Karpas-422 (cell line): ENCODE results near the gene ZMYM1. TPM values are rescaled to one million over a fixed set of nuclear protein-coding genes. Genes with fewer than 3 reads are reported as not detected.
A peak's percentile ranks its signal among the peaks of the same experiment; 100 is the strongest.
"Not testable (repeated sequence)": the region's sequence is repeated elsewhere in the genome, so short reads cannot be mapped to it uniquely, and the experiment has no call there.

Source experiments
- DNase-seq: peaks from one replicate; pipeline ENCODE4 v3.0.0-alpha.2; 2015
- H2AFZ ChIP-seq: fragments of 200-600 bp; sonication (generic); 2 replicates; pipeline ENCODE4 v1.6.1; 2014; ENCODE audit warnings: antibody characterized with exemption, low read length, mixed read lengths
- H3K27ac ChIP-seq: fragments of 200-600 bp; sonication (generic); 2 replicates; pipeline ENCODE4 v1.5.1; 2014; ENCODE audit warnings: mild to moderate bottlenecking, low read length, moderate library complexity
- H3K27me3 ChIP-seq: fragments of 200-600 bp; sonication (generic); 2 replicates; pipeline ENCODE4 v1.6.1; 2014; ENCODE audit warnings: low read length, mixed read lengths
- H3K36me3 ChIP-seq: fragments of 200-600 bp; sonication (generic); 2 replicates; pipeline ENCODE4 v1.6.1; 2014; ENCODE audit warnings: low read length, mixed read lengths; ENCODE audit not compliant: insufficient read depth
- H3K4me1 ChIP-seq: fragments of 200-600 bp; sonication (generic); 2 replicates; pipeline ENCODE4 v1.6.1; 2014; ENCODE audit warnings: mild to moderate bottlenecking, low read length, mixed read lengths
- H3K4me2 ChIP-seq: fragments of 200-600 bp; sonication (generic); 2 replicates; pipeline ENCODE4 v1.6.1; 2014; ENCODE audit warnings: low read length, low read depth, mild to moderate bottlenecking; ENCODE audit not compliant: poor library complexity, severe bottlenecking
- H3K4me3 ChIP-seq: fragments of 200-600 bp; sonication (generic); 2 replicates; pipeline ENCODE4 v1.5.1; 2014; ENCODE audit warnings: mild to moderate bottlenecking, antibody characterized with exemption, low read length, mixed read lengths
- H3K79me2 ChIP-seq: fragments of 200-600 bp; sonication (generic); 2 replicates; pipeline ENCODE4 v1.6.1; 2014; ENCODE audit warnings: mild to moderate bottlenecking, low read length, mixed read lengths
- H3K9ac ChIP-seq: fragments of 200-600 bp; sonication (generic); 2 replicates; pipeline ENCODE4 v1.6.0; 2014; ENCODE audit warnings: low read length
- H3K9me2 ChIP-seq: fragments of 200-600 bp; sonication (generic), shearing (Covaris generic); replicated peaks from 2 replicates; pipeline ENCODE4 v1.6.0; 2014; ENCODE audit warnings: mild to moderate bottlenecking, low read length, moderate library complexity; ENCODE audit not compliant: insufficient read depth
- H3K9me3 ChIP-seq: fragments of 300-700, 200-600 bp; sonication (generic); 2 replicates; pipeline ENCODE4 v1.6.1; 2014; ENCODE audit warnings: low read length, mixed read lengths
- H4K20me1 ChIP-seq: fragments of 200-600 bp; sonication (generic); 2 replicates; pipeline ENCODE4 v1.6.1; 2014; ENCODE audit warnings: mild to moderate bottlenecking, antibody characterized with exemption, low read length, low read depth; ENCODE audit not compliant: insufficient read depth
- total RNA-seq: library from RNA; depleted of rRNA; stranded (reverse); fragments of >200 nt; shearing (Covaris generic); gene quantifications from 2 replicates; pipeline ENCODE4 v1.2.3, GENCODE V29; 2014; ENCODE audit warnings: low replicate concordance

Gene ZMYM1
- total RNA-seq, 1 experiment from 2014 or later = 40.8 TPM

GRCh38 chr1:35058321-35058720 lies 20.9 kb upstream of the ZMYM1 start:
- not testable (repeated sequence) for DNase-seq, H3K9ac ChIP-seq, H3K36me3 ChIP-seq, H3K9me3 ChIP-seq, H3K27ac ChIP-seq, H3K4me2 ChIP-seq, H3K27me3 ChIP-seq, H4K20me1 ChIP-seq, H3K4me3 ChIP-seq, H2AFZ ChIP-seq, H3K79me2 ChIP-seq, H3K4me1 ChIP-seq, H3K9me2 ChIP-seq

GRCh38 chr1:35058988-35059387 lies 20.2 kb upstream of the ZMYM1 start:
- Histone ChIP-seq H3K4me2 (no peak overlapping the region), H3K4me1 (no peaks in the 10 kb centered on the region), H3K9me2 (no peaks in the 10 kb centered on the region), H3K9ac (no peak overlapping the region), H4K20me1 (no peaks in the 10 kb centered on the region), H3K9me3 (no peaks in the 10 kb centered on the region), H2AFZ (no peak overlapping the region), H3K27me3 (no peaks in the 10 kb centered on the region), H3K27ac (no peak overlapping the region), H3K79me2 (no peaks in the 10 kb centered on the region), H3K36me3 (no peaks in the 10 kb centered on the region), H3K4me3 (no peak overlapping the region)
- DNase-seq = no peak

GRCh38 chr1:35062518-35063196 lies 16.5 kb upstream of the ZMYM1 start:
- H2AFZ ChIP-seq = no peak overlapping the region

GRCh38 chr1:35064265-35064664 lies 14.9 kb upstream of the ZMYM1 start:
- Histone ChIP-seq H3K4me3 (no peak overlapping the region), H3K9me3 (no peaks in the 10 kb centered on the region), H3K9me2 (no peaks in the 10 kb centered on the region), H3K79me2 (no peaks in the 10 kb centered on the region), H3K27ac (no peak overlapping the region), H3K36me3 (no peaks in the 10 kb centered on the region), H3K4me2 (no peak overlapping the region), H2AFZ (no peak overlapping the region), H3K4me1 (no peaks in the 10 kb centered on the region), H3K9ac (no peak overlapping the region), H4K20me1 (no peaks in the 10 kb centered on the region), H3K27me3 (no peaks in the 10 kb centered on the region)
- no peak for DNase-seq

More at GRCh38 chr1:35062518-35063196, 16.5 kb upstream of the ZMYM1 start:
- Histone ChIP-seq H3K27me3 (no peaks in the 10 kb centered on the region), H3K36me3 (no peaks in the 10 kb centered on the region), H3K4me1 (no peaks in the 10 kb centered on the region), H3K79me2 (no peaks in the 10 kb centered on the region), H3K4me3 (no peak overlapping the region), H3K9me2 (no peaks in the 10 kb centered on the region), H3K9me3 (no peaks in the 10 kb centered on the region), H3K9ac (no peak overlapping the region), H3K4me2 (no peak overlapping the region), H4K20me1 (no peaks in the 10 kb centered on the region), H3K27ac (no peak overlapping the region)
- no peak for DNase-seq

GRCh38 chr1:35069746-35070145 lies 9.4 kb upstream of the ZMYM1 start:
- Histone ChIP-seq H2AFZ (no peak overlapping the region), H3K27ac (no peak overlapping the region), H3K4me2 (no peak overlapping the region), H3K9me2 (no peaks in the 10 kb centered on the region), H3K36me3 (no peaks in the 10 kb centered on the region), H3K9me3 (no peaks in the 10 kb centered on the region), H3K9ac (no peak overlapping the region), H3K27me3 (no peaks in the 10 kb centered on the region), H3K4me1 (no peaks in the 10 kb centered on the region), H3K4me3 (no peak overlapping the region), H3K79me2 (no peaks in the 10 kb centered on the region), H4K20me1 (no peaks in the 10 kb centered on the region)
- DNase-seq = no peak

- H3K79me2 ChIP-seq = no peaks in the 10 kb centered on the region
- no peaks in the 10 kb centered on the region for H3K9me2 ChIP-seq
- no peak overlapping the region for H3K4me2 ChIP-seq
- H2AFZ ChIP-seq = no peak overlapping the region
- H3K27ac ChIP-seq = no peak overlapping the region
- no peak overlapping the region for H3K9ac ChIP-seq
- H3K4me3 ChIP-seq = no peak overlapping the region
- H3K4me1 ChIP-seq = no peaks in the 10 kb centered on the region
- no peaks in the 10 kb centered on the region for H3K27me3 ChIP-seq
- no peaks in the 10 kb centered on the region for H4K20me1 ChIP-seq
- H3K36me3 ChIP-seq = no peaks in the 10 kb centered on the region
- no peaks in the 10 kb centered on the region for H3K9me3 ChIP-seq
- no peak for DNase-seq
These were observed 5.8 kb upstream of the ZMYM1 start for GRCh38 chr1:35073265-35073811.

GRCh38 chr1:35076426-35076825 lies 2.8 kb upstream of the ZMYM1 start:
- not testable (repeated sequence) for H3K4me3 ChIP-seq, H3K9me2 ChIP-seq, H3K27me3 ChIP-seq, H4K20me1 ChIP-seq, H3K36me3 ChIP-seq, H3K9ac ChIP-seq, H3K27ac ChIP-seq, H2AFZ ChIP-seq, H3K9me3 ChIP-seq, H3K4me2 ChIP-seq, DNase-seq
- peaks cover 20% of the 10 kb centered on the region for H3K79me2 ChIP-seq
- H3K4me1 ChIP-seq = peaks cover 19% of the 10 kb centered on the region

- H3K4me1 ChIP-seq = peaks cover 19% of the 10 kb centered on the region
- H3K4me2 ChIP-seq = peak overlapping the region; percentile 72
- H3K4me3 ChIP-seq = peak overlapping the region; percentile 86
- no peaks in the 10 kb centered on the region for H3K27me3 ChIP-seq
- peaks cover 57% of the 10 kb centered on the region for H3K79me2 ChIP-seq
- no peaks in the 10 kb centered on the region for H3K9me3 ChIP-seq
- H3K36me3 ChIP-seq = peaks cover 16% of the 10 kb centered on the region
- peak overlapping the region; percentile 87 for H3K27ac ChIP-seq
- H2AFZ ChIP-seq = no peak overlapping the region
- DNase-seq = no peak
- no peaks in the 10 kb centered on the region for H4K20me1 ChIP-seq
- H3K9ac ChIP-seq = peak overlapping the region; percentile 89
- no peaks in the 10 kb centered on the region for H3K9me2 ChIP-seq
These were observed 1.1 kb downstream of the ZMYM1 start for GRCh38 chr1:35080171-35080854.
